Heart left ventricle (tissue), 13 donors: ENCODE measurements around the gene TSSC4.

Experiments
- CTCF ChIP-seq, 12 donors: fragments of 200-600 bp; sonication (generic) in 4 of 12; IDR thresholded peaks; one replicate each; pipeline versions ENCODE4 v1.5.0 to v1.8.0; 2018 to 2022; ENCODE audit warnings: antibody characterized with exemption in 12 of 12, mild to moderate bottlenecking in 5 of 12
- POLR2A ChIP-seq, 2 donors: fragments of 450-650 bp; IDR thresholded peaks; one replicate each; pipeline ENCODE4 v1.6.1; 2017; ENCODE audit warnings: antibody characterized with exemption in 2 of 2, mild to moderate bottlenecking in 2 of 2, moderate library complexity in 2 of 2
- donor health status: ischemic (EF 13 %, LVEDD 7.1; RV severe dilation, severe dysfunction).
- donor health status: DM: no; HTN: yes; CAD: no.
- donor health status: DM: no; HTN: no; CAD: no.
- donor health status: ischemic (EF 25% LVEDD 6.9; RV normal size, moderate dysfunction).
- donor health status: ischemic (EF 25% LVEDD 5.7; RV mildly dilated, moderate dysfunction).
- donor health status: ischemic (EF 35%, LVEDD 5.7; RV mildly dilated, moderate dysfunction).
- donor health status: nonischemic (EF 11% LVEDD 7.7; RV severe dilation, severe dysfunction).
- donor health status: DM: yes; HTN: yes; CAD: no.
- donor health status: PGD.
- donor health status: ischemic (EF 29% LVEDD 5.4; RV normal size, mild dysfunction).
- donor health status: nonischemic (EF 23%, LVEDD 6.1; RV moderate dilation, normal function).

GRCh38 chr11:2382129-2382517, 18.4 kb upstream of the TSSC4 start:
- TF ChIP-seq CTCF (IDR thresholded peaks at IDR 0.05) (no peak), POLR2A (IDR thresholded peaks at IDR 0.05) (no peak)
